ENCODE measurements around the gene ZNF45.

ZNF45 gene

DNA sequence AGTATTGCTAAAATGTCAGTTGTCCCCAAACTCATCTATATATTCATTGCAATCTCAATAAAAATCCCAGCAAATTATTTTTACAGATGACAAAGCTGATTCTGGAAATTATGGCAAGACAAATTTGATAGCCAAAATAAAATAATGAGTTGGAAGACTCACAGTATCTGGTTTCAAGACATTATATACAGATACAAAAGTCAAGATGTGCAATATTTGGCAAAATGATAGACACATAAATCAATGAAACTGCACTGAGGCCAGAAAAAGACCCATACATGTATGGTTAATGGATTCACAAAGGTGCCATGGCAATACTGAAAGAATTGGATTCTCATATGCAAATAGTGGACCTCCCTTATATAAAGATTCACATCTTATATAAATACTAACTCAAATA lies 24.2 kb downstream of the ZNF45 start:
- H3K4me3 ChIP-seq (ENCODE audit: low read depth, low read length): no peak overlapping the region
- TF ChIP-seq CTCF (IDR thresholded peaks at IDR 0.05; ENCODE audit: low read depth, low read length): no peak

GRCh38 chr19:43908659-43909058 lies 26.4 kb downstream of the ZNF45 start:
- TF ChIP-seq CTCF (IDR thresholded peaks at IDR 0.05; ENCODE audit: low read depth, low read length): no peak
- H3K4me3 ChIP-seq (ENCODE audit: low read depth, low read length): no peak overlapping the region

- no peak overlapping the region for H3K4me3 ChIP-seq (ENCODE audit: low read depth, low read length)
- TF ChIP-seq CTCF (IDR thresholded peaks at IDR 0.05; ENCODE audit: low read depth, low read length): no peak
Observed at GRCh38 chr19:43906774-43907173, 28.3 kb downstream of the ZNF45 start.

GRCh38 chr19:43905897-43906296 lies 29.2 kb downstream of the ZNF45 start:
- no peak for TF ChIP-seq CTCF (IDR thresholded peaks at IDR 0.05; ENCODE audit: low read depth, low read length)
- H3K4me3 ChIP-seq (ENCODE audit: low read depth, low read length): no peak overlapping the region

GRCh38 chr19:43902399-43902798 lies 32.7 kb downstream of the ZNF45 start:
- no peak for TF ChIP-seq CTCF (IDR thresholded peaks at IDR 0.05; ENCODE audit: low read depth, low read length)
- no peak overlapping the region for H3K4me3 ChIP-seq (ENCODE audit: low read depth, low read length)

DNA sequence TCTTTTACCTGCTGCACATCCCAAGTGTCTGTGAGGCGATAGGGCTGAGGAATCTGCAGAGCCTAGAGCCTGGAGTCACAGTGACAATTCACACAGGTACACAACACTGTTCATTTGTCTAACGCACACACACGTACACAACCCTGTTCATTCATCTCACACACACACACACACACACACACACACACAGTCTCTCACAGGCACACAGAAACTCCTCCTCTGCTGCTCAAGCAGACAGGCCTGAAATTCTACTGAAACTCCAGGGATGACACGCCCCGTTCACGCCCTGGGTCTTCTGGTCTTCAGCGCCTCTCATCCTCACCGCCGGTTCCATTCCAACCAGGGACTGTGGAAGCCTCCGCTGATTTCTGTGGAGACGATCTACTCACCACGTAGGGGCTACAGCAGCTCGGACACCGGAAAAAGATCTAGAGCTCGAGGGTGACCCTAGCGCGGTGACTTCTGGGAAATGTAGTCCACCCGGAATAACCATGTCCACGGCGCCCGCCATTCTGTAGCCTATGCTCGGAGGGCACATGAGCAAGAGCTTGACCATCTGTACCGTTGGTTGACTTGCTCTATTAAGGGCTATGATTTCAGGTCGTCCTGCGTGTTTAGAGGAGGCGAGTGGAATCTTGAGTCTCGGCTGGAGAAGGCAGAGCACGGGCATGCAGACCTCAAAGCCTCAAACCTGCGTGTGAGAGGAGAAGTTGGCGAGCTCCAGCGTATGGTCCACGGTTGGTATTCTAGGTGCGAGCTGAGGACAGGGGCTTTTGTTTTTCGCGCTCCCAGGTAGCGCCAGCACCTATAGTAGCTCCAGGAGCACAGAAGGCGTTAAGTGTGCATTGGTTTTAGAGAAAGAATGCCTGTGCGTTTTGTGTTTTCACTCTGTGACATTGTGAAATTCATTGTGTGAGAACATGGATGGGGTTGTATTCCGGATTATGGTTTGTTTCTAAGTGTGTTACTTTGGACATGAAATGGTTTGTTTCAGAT lies 33.4 kb downstream of the ZNF45 start:
- peak overlapping the region; percentile 73 for H3K4me3 ChIP-seq (ENCODE audit: low read depth, low read length)
- no peak for TF ChIP-seq CTCF (IDR thresholded peaks at IDR 0.05; ENCODE audit: low read depth, low read length)

- no peak for TF ChIP-seq CTCF (IDR thresholded peaks at IDR 0.05; ENCODE audit: low read depth, low read length)
Observed at GRCh38 chr19:43895727-43896308, 39.3 kb downstream of the ZNF45 start.

More at GRCh38 chr19:43895727-43896308, 39.3 kb downstream of the ZNF45 start:
- H3K4me3 ChIP-seq (ENCODE audit: low read depth, low read length): no peak overlapping the region

Data from WI38 (cell line).